Pons (tissue), 1 donor: ENCODE measurements around the gene POLR2F.

ENCODE experiments used
- DNase-seq: peaks from one replicate; pipeline ENCODE4 v3.0.0-alpha.2; 2016; ENCODE audit warnings: low spot score

POLR2F gene

DNA sequence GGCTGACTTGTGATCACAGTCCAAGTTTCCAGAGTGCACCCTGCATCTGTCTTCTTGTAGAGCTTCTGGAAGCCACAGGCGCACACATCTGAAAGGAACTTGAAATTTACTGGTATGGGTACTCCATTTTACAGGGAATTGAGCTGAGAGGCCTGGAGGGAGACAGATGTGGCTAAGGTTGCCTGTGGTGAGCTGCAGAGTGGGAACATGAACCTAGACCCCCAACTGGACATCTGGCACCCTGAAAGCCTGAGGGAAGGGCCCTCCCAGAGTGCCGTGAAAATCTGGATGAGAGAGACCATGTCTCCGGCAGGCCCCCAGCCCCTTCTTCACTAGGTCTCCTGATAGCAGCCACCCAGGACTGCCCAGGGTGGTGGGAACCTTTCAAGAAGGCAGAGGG, 53.4 kb downstream of the POLR2F start:
- DNase-seq: no peak

DNA sequence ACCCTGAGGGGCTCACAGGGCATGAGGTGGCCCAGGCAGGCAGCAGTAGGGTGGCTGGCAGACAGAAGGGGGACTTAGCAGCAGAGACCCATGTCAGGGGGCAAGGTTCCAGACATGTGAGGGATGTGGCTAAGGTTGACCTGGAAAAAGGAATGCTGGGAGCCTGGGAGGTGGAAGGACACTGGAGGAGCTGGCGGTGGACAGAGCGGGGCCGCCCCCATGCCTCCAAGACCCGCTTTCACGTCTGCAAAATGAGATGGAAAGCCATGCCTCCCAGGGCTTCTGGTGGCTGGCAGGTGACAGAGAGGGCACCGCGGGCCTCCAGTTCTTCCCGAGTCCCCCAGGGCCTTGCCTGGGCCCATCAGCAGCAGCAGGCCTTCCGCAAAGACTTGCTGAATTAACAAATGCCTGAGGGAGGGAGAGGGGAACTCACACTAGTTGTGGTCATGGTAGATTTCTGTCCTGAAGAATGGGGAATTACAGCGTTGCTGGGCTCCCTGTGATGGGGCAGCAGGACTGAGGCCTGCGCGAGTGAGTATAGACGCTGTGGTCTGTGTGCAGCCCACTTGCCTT, 53.9 kb downstream of the POLR2F start:
- DNase-seq: no peak

DNA sequence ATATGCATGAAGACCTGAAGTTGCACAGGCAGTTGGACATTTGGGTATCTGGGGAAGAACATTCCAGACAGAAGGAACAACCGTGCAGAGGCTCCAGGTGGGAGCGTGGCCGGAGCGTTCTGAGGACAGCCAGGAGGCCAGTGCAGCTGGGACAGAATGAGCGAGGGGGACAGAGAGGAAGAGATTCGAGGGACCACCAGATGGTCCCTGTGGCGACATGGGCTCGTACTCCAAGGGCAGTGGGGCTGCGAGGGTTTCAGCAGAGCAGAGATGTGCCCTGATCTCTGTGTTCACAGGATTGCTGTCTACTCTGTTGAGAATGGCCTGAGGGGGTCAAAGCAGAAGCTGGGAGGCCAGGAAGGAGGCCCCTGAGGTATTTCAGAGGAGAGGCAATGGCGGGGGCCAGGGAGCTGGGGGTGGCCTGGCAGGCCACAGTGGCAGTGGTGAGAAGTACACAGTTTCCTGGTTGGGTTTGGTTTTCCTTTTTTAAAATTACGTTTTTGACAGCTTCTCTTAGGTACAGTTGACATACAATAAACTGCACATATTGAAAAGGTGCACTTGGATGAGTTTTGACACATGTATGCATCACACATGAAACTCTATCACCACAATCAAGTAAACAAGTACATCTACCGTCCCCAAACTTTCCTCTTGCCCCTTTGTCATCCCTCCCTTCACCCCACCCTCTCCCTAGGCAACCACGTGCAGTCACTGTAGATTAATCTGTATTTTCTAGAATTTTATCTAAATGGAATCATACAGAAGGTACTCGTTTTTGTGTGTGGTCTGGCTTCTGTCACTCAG, 55.7 kb downstream of the POLR2F start:
- DNase-seq: no peak

DNA sequence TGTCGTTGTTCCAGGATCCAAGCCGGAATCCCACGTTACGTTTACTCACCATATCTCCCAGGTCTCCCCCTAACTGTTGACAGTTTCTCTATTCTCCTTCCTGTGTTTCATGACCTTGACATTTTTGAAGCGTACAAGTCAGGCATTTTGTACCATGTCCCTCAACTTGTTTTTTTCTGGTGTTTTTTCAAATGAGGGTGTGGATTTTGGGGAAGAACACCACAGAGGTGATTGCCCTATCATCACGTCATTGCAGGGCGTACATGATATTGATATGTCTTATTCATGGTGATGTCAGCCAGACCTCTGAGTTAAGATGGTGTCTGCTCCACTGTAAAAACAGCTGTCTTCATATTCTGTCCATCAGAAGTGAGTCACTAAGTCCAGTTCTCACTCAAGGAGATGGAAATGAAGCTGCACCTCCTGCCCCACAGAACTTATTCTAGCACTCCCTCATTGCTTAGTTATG, 59.1 kb downstream of the POLR2F start:
- no peak for DNase-seq

DNA sequence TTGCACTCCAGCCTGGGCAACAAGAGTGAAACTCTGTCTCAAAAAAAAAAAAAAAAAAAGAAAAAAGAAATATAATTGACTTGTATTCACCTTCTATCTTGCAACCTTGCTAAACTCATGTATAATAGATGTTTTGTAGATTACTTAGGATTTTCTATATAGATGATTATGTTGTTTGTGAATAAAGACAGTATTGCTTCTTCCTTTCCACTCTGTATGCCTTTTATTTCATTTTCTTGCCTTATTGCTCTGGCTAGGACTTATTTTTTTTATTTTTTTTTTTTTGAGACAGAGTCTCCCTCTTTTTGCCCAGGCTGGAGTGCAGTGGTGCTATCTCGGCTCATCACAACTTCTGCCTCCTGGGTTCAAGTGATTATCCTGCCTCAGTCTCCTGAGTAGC, 60.6 kb downstream of the POLR2F start:
- no peak for DNase-seq

GRCh38 chr22:38016182-38017151, 63.0 kb downstream of the POLR2F start:
- peak; percentile 95 for DNase-seq

GRCh38 chr22:38017272-38017920, 63.9 kb downstream of the POLR2F start:
- DNase-seq: peak; percentile 91

- DNase-seq: no peak
Measured at GRCh38 chr22:38017939-38018885, 64.7 kb downstream of the POLR2F start.
